ENCODE data around the gene SEPTIN2.
A peak's percentile ranks its signal among the peaks of the same experiment; 100 is the strongest.
"Not testable (repeated sequence)": the region's sequence is repeated elsewhere in the genome, so short reads cannot be mapped to it uniquely, and the experiment has no call there.

The SEPTIN2 gene

GRCh38 chr2:241390301-241391206, 74.8 kb downstream of the SEPTIN2 start:
- peak; percentile 39 for DNase-seq

- no peak for DNase-seq
These were observed 76.4 kb downstream of the SEPTIN2 start for GRCh38 chr2:241391892-241392665.

DNA sequence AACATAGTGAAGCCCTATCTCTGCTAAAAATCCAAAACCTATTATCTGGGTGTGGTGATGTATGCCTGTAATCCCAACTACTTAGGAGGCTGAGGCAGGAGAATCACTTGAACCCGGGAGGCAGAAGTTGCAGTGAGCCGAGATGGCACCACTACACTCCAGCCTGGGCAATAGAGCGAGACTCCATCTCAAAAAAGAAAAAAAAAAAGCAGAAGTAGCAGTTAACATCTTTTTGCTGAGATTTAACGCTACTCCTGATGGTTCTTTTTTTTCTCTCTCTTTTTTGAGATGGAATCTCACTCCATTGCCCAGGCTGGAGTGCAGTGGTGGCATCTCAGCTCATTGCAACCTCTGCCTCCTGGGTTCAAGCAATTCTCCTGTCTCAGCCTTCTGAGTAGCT, 77.0 kb downstream of the SEPTIN2 start:
- not testable (repeated sequence) for DNase-seq

DNA sequence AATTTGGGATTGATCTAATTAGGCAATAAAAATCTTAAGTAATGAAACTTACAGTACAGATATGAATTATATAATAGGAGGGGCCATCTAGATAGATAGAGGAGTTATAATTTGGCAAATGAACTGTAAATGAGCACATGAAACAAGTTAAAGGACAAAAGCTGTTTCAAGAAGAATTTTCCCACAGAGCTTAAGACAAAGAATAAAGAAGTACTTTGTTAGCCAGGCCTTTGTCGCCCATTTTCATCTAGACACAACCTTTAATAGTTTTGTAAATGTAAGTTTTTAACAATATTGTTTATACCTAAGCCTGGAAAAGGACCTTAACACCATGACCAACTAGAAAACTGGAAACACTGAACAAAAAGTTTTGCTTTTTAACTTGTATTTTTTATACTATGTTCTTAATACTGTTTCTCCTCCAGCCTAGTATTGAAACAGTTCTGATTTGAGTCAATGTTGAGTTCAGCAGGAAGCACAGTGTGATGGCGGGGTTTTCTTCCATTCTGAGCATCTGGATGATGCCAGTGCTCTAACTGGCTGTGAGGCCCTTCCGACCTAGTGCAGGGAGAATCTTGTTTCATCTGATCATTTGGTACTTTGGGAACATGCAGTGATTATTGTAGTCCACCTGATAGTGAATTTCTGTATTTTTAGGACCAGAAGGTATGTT, 77.9 kb downstream of the SEPTIN2 start:
- DNase-seq, result no peak

- DNase-seq, result not testable (repeated sequence)
These were observed 81.1 kb downstream of the SEPTIN2 start for GRCh38 chr2:241396809-241397208.

- DNase-seq, result no peak
These were observed 84.5 kb downstream of the SEPTIN2 start for GRCh38 chr2:241399941-241400922.
